ENCODE results near the gene GNG2. TPM values are rescaled to one million over a fixed set of nuclear protein-coding genes. Genes with fewer than 3 reads are reported as not detected.

GNG2 gene
- total and polyA plus RNA-seq, 2 of the 8 experiments (the other 6 are each of a cell fraction or from before 2014, with no cell fraction given) = 8.2 to 17.9 TPM

DNA sequence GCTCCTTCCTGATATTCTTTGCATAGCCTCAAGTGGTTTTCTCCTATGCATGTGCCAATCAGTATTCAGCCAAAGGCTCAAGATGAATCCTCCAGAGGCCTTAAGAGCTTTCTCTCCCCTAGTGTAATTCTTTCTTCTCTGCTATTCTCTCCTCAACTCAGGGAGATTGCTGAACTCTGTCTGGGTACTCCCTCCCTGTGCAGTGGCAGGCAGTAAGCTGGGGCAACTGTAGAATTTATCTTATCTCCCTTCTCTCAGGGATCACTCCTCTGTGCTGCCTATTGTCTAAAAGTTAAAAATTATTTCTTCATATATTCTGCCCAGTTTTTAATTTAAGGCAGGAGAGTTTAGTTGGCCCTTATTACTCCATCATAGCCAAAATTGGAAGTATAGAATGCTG, 100.5 kb downstream of the GNG2 start (continued):
- TF ChIP-seq, protein P1, sequence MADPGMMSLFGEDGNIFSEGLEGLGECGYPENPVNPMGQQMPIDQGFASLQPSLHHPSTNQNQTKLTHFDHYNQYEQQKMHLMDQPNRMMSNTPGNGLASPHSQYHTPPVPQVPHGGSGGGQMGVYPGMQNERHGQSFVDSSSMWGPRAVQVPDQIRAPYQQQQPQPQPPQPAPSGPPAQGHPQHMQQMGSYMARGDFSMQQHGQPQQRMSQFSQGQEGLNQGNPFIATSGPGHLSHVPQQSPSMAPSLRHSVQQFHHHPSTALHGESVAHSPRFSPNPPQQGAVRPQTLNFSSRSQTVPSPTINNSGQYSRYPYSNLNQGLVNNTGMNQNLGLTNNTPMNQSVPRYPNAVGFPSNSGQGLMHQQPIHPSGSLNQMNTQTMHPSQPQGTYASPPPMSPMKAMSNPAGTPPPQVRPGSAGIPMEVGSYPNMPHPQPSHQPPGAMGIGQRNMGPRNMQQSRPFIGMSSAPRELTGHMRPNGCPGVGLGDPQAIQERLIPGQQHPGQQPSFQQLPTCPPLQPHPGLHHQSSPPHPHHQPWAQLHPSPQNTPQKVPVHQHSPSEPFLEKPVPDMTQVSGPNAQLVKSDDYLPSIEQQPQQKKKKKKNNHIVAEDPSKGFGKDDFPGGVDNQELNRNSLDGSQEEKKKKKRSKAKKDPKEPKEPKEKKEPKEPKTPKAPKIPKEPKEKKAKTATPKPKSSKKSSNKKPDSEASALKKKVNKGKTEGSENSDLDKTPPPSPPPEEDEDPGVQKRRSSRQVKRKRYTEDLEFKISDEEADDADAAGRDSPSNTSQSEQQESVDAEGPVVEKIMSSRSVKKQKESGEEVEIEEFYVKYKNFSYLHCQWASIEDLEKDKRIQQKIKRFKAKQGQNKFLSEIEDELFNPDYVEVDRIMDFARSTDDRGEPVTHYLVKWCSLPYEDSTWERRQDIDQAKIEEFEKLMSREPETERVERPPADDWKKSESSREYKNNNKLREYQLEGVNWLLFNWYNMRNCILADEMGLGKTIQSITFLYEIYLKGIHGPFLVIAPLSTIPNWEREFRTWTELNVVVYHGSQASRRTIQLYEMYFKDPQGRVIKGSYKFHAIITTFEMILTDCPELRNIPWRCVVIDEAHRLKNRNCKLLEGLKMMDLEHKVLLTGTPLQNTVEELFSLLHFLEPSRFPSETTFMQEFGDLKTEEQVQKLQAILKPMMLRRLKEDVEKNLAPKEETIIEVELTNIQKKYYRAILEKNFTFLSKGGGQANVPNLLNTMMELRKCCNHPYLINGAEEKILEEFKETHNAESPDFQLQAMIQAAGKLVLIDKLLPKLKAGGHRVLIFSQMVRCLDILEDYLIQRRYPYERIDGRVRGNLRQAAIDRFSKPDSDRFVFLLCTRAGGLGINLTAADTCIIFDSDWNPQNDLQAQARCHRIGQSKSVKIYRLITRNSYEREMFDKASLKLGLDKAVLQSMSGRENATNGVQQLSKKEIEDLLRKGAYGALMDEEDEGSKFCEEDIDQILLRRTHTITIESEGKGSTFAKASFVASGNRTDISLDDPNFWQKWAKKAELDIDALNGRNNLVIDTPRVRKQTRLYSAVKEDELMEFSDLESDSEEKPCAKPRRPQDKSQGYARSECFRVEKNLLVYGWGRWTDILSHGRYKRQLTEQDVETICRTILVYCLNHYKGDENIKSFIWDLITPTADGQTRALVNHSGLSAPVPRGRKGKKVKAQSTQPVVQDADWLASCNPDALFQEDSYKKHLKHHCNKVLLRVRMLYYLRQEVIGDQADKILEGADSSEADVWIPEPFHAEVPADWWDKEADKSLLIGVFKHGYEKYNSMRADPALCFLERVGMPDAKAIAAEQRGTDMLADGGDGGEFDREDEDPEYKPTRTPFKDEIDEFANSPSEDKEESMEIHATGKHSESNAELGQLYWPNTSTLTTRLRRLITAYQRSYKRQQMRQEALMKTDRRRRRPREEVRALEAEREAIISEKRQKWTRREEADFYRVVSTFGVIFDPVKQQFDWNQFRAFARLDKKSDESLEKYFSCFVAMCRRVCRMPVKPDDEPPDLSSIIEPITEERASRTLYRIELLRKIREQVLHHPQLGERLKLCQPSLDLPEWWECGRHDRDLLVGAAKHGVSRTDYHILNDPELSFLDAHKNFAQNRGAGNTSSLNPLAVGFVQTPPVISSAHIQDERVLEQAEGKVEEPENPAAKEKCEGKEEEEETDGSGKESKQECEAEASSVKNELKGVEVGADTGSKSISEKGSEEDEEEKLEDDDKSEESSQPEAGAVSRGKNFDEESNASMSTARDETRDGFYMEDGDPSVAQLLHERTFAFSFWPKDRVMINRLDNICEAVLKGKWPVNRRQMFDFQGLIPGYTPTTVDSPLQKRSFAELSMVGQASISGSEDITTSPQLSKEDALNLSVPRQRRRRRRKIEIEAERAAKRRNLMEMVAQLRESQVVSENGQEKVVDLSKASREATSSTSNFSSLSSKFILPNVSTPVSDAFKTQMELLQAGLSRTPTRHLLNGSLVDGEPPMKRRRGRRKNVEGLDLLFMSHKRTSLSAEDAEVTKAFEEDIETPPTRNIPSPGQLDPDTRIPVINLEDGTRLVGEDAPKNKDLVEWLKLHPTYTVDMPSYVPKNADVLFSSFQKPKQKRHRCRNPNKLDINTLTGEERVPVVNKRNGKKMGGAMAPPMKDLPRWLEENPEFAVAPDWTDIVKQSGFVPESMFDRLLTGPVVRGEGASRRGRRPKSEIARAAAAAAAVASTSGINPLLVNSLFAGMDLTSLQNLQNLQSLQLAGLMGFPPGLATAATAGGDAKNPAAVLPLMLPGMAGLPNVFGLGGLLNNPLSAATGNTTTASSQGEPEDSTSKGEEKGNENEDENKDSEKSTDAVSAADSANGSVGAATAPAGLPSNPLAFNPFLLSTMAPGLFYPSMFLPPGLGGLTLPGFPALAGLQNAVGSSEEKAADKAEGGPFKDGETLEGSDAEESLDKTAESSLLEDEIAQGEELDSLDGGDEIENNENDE (IDR thresholded peaks at IDR 0.05; ENCODE audit: insufficient replicate concordance, low read length) = no peak
- no peak for TF ChIP-seq CHD2 (IDR thresholded peaks at IDR 0.05; ENCODE audit: low read length)
- TF ChIP-seq POLR2A (IDR thresholded peaks at IDR 0.05; ENCODE audit: control extremely low read depth in 1 of 2, low read depth in 2 of 2, low read length in 2 of 2) = no peak
- TF ChIP-seq PHF8 (conservative IDR thresholded peaks at IDR 0.05; ENCODE audit: low read depth, low read length) = no peak
- no peak for TF ChIP-seq SIX5 (IDR thresholded peaks at IDR 0.05; ENCODE audit: low read depth, low read length)
- no peak for TF ChIP-seq CEBPB (IDR thresholded peaks at IDR 0.05; ENCODE audit: low read depth, low read length)
- no peak for TF ChIP-seq EZH2 (IDR thresholded peaks at IDR 0.05; ENCODE audit: low read depth, low read length, severe bottlenecking)
- TF ChIP-seq GABPA (IDR thresholded peaks at IDR 0.05; ENCODE audit: borderline replicate concordance, insufficient read depth, low read length) = no peak
- TF ChIP-seq SP1 (IDR thresholded peaks at IDR 0.05; ENCODE audit: low read depth, low read length) = no peak
- no peak for TF ChIP-seq BCL11A (IDR thresholded peaks at IDR 0.05; ENCODE audit: low read depth in 2 of 2, low read length in 2 of 2)
- no peak for TF ChIP-seq TAF1 (IDR thresholded peaks at IDR 0.05; ENCODE audit: low read depth, low read length)
- TF ChIP-seq JUN (IDR thresholded peaks at IDR 0.05; ENCODE audit: low read depth, low read length) = no peak
- no peak for TF ChIP-seq POU5F1 (IDR thresholded peaks at IDR 0.05; ENCODE audit: low read depth, low read length)
